ENCODE data around the gene ETNK2. TPM values are rescaled to one million over a fixed set of nuclear protein-coding genes. Genes with fewer than 3 reads are reported as not detected.

The ETNK2 gene
- total RNA-seq, 2 donors from 2014 or later, result 16.7 to 24.4 TPM

- WGBS, 2 experiments (ENCODE audit: insufficient coverage in 1 of 2, insufficient read length in 1 of 2), result 83% methylated on average over 2 of the region's 2 CpGs; no CpG with 5 or more reads in 1 of the 2 experiments
Measured at GRCh38 chr1:204172404-204173029, 20.7 kb upstream of the ETNK2 start.

GRCh38 chr1:204171751-204172178 lies 19.9 kb upstream of the ETNK2 start:
- H3K36me3 ChIP-seq (ENCODE audit: control insufficient read depth, insufficient read depth, low read length), result no peaks in the 10 kb centered on the region
- H3K4me3 Mint-ChIP-seq, result no peak overlapping the region
- H3K9me3 ChIP-seq (ENCODE audit: control insufficient read depth, low read length), result peaks cover 40% of the 10 kb centered on the region
- H3K36me3 Mint-ChIP-seq (ENCODE audit: low read depth), result no peaks in the 10 kb centered on the region
- peaks cover 57% of the 10 kb centered on the region for H3K9me3 Mint-ChIP-seq
- H3K27ac ChIP-seq (ENCODE audit: low read depth, low read length), result no peak overlapping the region
- no peak for TF ChIP-seq CTCF (conservative IDR thresholded peaks at IDR 0.05)
- WGBS, 2 experiments (ENCODE audit: insufficient coverage in 1 of 2, insufficient read length in 1 of 2), result 79 to 97% methylated on average over 4 of the region's 4 CpGs
- no peaks in the 10 kb centered on the region for H3K4me1 Mint-ChIP-seq
- peaks cover 23% of the 10 kb centered on the region for H3K27me3 ChIP-seq (ENCODE audit: control insufficient read depth, insufficient read depth, low read length, poor library complexity, severe bottlenecking)
- H3K4me1 ChIP-seq (ENCODE audit: control insufficient read depth, insufficient read depth, low read length), result no peaks in the 10 kb centered on the region
- H3K27me3 Mint-ChIP-seq (ENCODE audit: insufficient read depth), result peaks cover 18% of the 10 kb centered on the region
- H3K4me3 ChIP-seq (ENCODE audit: low read length), result no peak overlapping the region
- H3K27ac Mint-ChIP-seq, result no peak overlapping the region
- no peak for DNase-seq
- no peak overlapping the region for H3K9ac ChIP-seq (ENCODE audit: extremely low read depth, low read length, poor library complexity, severe bottlenecking)

More at GRCh38 chr1:204172404-204173029, 20.7 kb upstream of the ETNK2 start:
- Histone ChIP-seq H3K4me1 (ENCODE audit: control insufficient read depth, insufficient read depth, low read length) (no peaks in the 10 kb centered on the region), H3K9ac (ENCODE audit: extremely low read depth, low read length, poor library complexity, severe bottlenecking) (no peak overlapping the region), H3K4me3 (ENCODE audit: low read length) (no peak overlapping the region), H3K36me3 (ENCODE audit: control insufficient read depth, insufficient read depth, low read length) (no peaks in the 10 kb centered on the region), H3K9me3 (ENCODE audit: control insufficient read depth, low read length) (peaks cover 40% of the 10 kb centered on the region), H3K27ac (ENCODE audit: low read depth, low read length) (no peak overlapping the region), H3K27me3 (ENCODE audit: control insufficient read depth, insufficient read depth, low read length, poor library complexity, severe bottlenecking) (peaks cover 31% of the 10 kb centered on the region)
- H3K27ac Mint-ChIP-seq, result no peak overlapping the region
- H3K4me1 Mint-ChIP-seq, result no peaks in the 10 kb centered on the region
- DNase-seq, result no peak
- no peak for TF ChIP-seq CTCF (conservative IDR thresholded peaks at IDR 0.05)
- no peak overlapping the region for H3K4me3 Mint-ChIP-seq
- H3K9me3 Mint-ChIP-seq, result peaks cover 52% of the 10 kb centered on the region
- H3K36me3 Mint-ChIP-seq (ENCODE audit: low read depth), result no peaks in the 10 kb centered on the region
- peaks cover 13% of the 10 kb centered on the region for H3K27me3 Mint-ChIP-seq (ENCODE audit: insufficient read depth)

DNA sequence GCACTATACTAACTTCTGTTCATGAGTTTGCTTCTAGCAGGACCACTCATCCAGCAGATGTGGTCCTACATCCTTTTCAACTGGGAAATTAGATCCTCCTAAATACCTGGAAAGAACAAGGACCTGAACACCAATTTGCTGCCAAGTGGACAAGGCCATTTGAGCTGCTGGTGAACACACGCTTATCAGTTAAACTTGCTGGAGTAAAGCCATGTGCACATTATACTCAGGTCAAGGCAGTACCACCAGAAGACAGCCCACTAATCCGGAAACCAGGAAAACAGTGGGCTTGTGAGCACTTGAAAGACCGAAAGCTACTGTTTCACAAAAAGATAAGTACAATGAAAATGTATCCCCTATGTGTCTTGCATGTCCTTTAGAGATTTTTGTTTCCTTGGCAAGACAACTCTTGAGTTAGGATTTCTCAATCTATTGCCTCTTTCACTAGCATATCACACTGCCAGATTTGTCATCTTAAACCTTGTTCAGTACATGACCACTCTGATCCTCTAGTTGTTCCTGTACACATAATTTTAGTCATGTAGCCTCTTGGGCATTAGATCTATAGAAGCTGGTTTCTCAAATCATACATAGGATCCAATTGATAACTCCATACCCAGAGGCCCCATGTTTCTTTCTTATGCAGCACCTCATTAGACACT lies 18.8 kb upstream of the ETNK2 start:
- DNase-seq, result no peak
- no peak overlapping the region for H3K27ac Mint-ChIP-seq
- 87 to 92% methylated on average over 3 of the region's 3 CpGs for whole genome bisulfite sequencing, 2 experiments (ENCODE audit: insufficient coverage in 1 of 2, insufficient read length in 1 of 2)
- no peak for TF ChIP-seq CTCF (conservative IDR thresholded peaks at IDR 0.05)
- H3K27ac ChIP-seq (ENCODE audit: low read depth, low read length), result no peak overlapping the region
- H3K9me3 ChIP-seq (ENCODE audit: control insufficient read depth, low read length), result peaks cover 40% of the 10 kb centered on the region
- H3K27me3 Mint-ChIP-seq (ENCODE audit: insufficient read depth), result peaks cover 26% of the 10 kb centered on the region
- peaks cover 12% of the 10 kb centered on the region for H3K27me3 ChIP-seq (ENCODE audit: control insufficient read depth, insufficient read depth, low read length, poor library complexity, severe bottlenecking)
- H3K4me1 ChIP-seq (ENCODE audit: control insufficient read depth, insufficient read depth, low read length), result no peaks in the 10 kb centered on the region
- H3K4me1 Mint-ChIP-seq, result no peaks in the 10 kb centered on the region
- no peak overlapping the region for H3K9ac ChIP-seq (ENCODE audit: extremely low read depth, low read length, poor library complexity, severe bottlenecking)
- H3K36me3 Mint-ChIP-seq (ENCODE audit: low read depth), result no peaks in the 10 kb centered on the region
- H3K9me3 Mint-ChIP-seq, result peaks cover 57% of the 10 kb centered on the region
- H3K36me3 ChIP-seq (ENCODE audit: control insufficient read depth, insufficient read depth, low read length), result no peaks in the 10 kb centered on the region
- peak overlapping the region; percentile 36 for H3K4me3 ChIP-seq (ENCODE audit: low read length)
- H3K4me3 Mint-ChIP-seq, result no peak overlapping the region
